Amygdala (tissue), 56 donors: ENCODE measurements around the gene SYNJ1.
"Not testable (repeated sequence)": the region's sequence is repeated elsewhere in the genome, so short reads cannot be mapped to it uniquely, and the experiment has no call there.

Experiments
- DNase-seq, 56 donors: peaks; one replicate each; lab custom pipeline; 2025; lab: John Stamatoyannopoulos, UW

SYNJ1 gene

GRCh38 chr21:32702702-32703101 lies 25.1 kb downstream of the SYNJ1 start:
- no peak for DNase-seq

GRCh38 chr21:32698971-32699693 lies 28.7 kb downstream of the SYNJ1 start:
- DNase-seq: no peak

GRCh38 chr21:32698286-32698685 lies 29.5 kb downstream of the SYNJ1 start:
- DNase-seq: no peak

- not testable (repeated sequence) for DNase-seq
Observed at GRCh38 chr21:32695482-32695881, 32.3 kb downstream of the SYNJ1 start.

GRCh38 chr21:32693581-32693980 lies 34.2 kb downstream of the SYNJ1 start:
- DNase-seq: no peak

GRCh38 chr21:32690085-32690484 lies 37.7 kb downstream of the SYNJ1 start:
- no peak for DNase-seq

GRCh38 chr21:32687643-32688345 lies 40.0 kb downstream of the SYNJ1 start:
- no peak for DNase-seq

- no peak for DNase-seq
Observed at GRCh38 chr21:32682696-32683474, 44.9 kb downstream of the SYNJ1 start.

GRCh38 chr21:32674731-32675130 lies 53.1 kb downstream of the SYNJ1 start:
- no peak for DNase-seq

- DNase-seq: no peak
Observed at GRCh38 chr21:32674038-32674437, 53.8 kb downstream of the SYNJ1 start.

GRCh38 chr21:32666258-32666657 lies 61.6 kb downstream of the SYNJ1 start:
- DNase-seq: no peak

- DNase-seq: not testable (repeated sequence)
Observed at GRCh38 chr21:32664095-32664494, 63.7 kb downstream of the SYNJ1 start.

GRCh38 chr21:32661981-32662380 lies 65.8 kb downstream of the SYNJ1 start:
- DNase-seq: not testable (repeated sequence)

- not testable (repeated sequence) for DNase-seq
Observed at GRCh38 chr21:32661026-32661782, 66.6 kb downstream of the SYNJ1 start.

GRCh38 chr21:32658524-32658923 lies 69.3 kb downstream of the SYNJ1 start:
- DNase-seq: no peak

- DNase-seq: no peak
Observed at GRCh38 chr21:32653326-32653901, 74.4 kb downstream of the SYNJ1 start.

GRCh38 chr21:32648165-32648564 lies 79.6 kb downstream of the SYNJ1 start:
- no peak for DNase-seq

GRCh38 chr21:32645261-32646182 lies 82.3 kb downstream of the SYNJ1 start:
- DNase-seq: no peak
